Fibroblast of lung (primary cell): ENCODE data around the gene PARP9.

ENCODE experiments used
- CTCF ChIP-seq, 2 donors: IDR thresholded peaks in 1 of 2; conservative IDR thresholded peaks in 1 of 2; 1 replicate in 1 of 2; 2 replicates in 1 of 2; pipeline ENCODE4 v1.5.1; 2011 to 2012; ENCODE audit warnings: low read length in 2 of 2, control low read depth in 1 of 2, inconsistent platforms in 1 of 2, low read depth in 1 of 2, mild to moderate bottlenecking in 1 of 2
- EZH2 ChIP-seq: IDR thresholded peaks from 2 replicates; pipeline ENCODE4 v1.5.1; 2012; ENCODE audit warnings: low read length, control low read depth, mild to moderate bottlenecking; ENCODE audit errors: missing control alignments

- TF ChIP-seq CTCF (conservative IDR thresholded peaks at IDR 0.05 in 1 of 2, IDR thresholded peaks at IDR 0.05 in 1 of 2; ENCODE audit: low read depth in 1 of 2, low read length in 2 of 2) (no peak), EZH2 (no peak)
These were observed 12.3 kb upstream of the PARP9 start for GRCh38 chr3:122576174-122576940.
